M059J (cell line): ENCODE data around the gene PKN2. TPM values are rescaled to one million over a fixed set of nuclear protein-coding genes. Genes with fewer than 3 reads are reported as not detected.
"Not testable (repeated sequence)": the region's sequence is repeated elsewhere in the genome, so short reads cannot be mapped to it uniquely, and the experiment has no call there.

Source experiments
- DNase-seq: peaks from one replicate; pipeline ENCODE4 v3.0.0-alpha.2; 2012; ENCODE audit warnings: low read depth
- total RNA-seq: library from RNA; depleted of rRNA; stranded (reverse); fragments of >200 nt; shearing (Covaris generic); gene quantifications from 2 replicates; pipeline ENCODE4 v1.2.3, GENCODE V29; 2014; rRNA removed

The PKN2 gene
- total RNA-seq, 1 experiment from 2014 or later = 30.7 TPM

DNA sequence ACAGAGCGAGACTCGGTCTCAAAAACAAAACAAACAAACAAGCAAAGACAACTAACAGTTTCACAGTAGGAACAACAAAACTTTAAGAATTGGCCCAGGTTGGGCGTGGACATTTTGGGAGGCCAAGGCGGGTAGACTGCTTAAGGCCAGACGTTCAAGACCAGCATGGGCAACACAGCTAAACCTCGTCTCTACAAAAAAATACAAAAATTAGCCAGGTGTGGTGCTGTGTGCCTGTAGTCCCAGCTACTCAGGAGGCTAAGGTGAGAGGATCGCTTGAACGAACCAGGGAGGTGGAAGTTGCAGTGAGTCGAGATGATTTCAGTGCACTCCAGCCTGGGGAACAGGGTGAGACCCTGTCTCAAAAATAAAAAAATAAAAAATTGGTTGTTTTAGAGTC is 193.8 kb downstream of the PKN2 start:
- DNase-seq = no peak

DNA sequence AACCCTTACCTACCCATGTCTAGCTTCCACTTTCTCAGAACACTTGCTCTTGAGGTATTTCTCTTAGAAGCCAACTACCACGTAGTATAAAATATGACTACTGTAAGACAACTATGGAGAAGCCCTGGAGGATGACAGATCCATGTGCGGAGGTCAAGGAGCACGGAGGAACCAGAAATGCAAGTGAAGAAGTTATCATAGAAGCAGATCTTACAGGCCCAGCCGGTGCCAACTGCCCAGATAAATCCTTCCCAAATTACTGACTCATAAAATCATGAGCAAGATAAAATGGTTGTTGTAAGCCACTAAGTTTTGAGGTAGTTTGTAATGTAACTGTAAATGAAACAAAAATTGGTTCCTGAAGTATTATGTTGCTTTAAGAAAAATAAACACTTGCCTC is 194.7 kb downstream of the PKN2 start:
- DNase-seq = peak; percentile 7

DNA sequence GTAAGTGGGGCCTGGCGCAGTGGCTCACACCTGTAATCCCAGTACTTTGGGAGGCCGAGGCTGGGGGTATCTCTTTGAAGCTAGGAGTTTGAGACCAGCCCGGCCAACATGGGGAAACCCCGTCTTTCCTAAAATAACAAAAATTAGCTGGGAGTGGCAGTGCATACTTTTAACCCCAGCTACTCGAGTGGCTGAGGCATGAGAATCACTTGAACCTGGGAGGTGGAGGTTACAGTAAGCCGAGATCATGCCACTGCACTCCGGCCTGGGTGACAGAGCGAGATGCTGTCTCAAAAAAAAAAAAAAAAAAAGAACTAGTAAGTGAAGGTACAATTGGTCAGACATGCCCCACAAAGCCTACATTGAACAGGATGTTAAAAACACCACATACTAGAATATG is 196.6 kb downstream of the PKN2 start:
- not testable (repeated sequence) for DNase-seq

DNA sequence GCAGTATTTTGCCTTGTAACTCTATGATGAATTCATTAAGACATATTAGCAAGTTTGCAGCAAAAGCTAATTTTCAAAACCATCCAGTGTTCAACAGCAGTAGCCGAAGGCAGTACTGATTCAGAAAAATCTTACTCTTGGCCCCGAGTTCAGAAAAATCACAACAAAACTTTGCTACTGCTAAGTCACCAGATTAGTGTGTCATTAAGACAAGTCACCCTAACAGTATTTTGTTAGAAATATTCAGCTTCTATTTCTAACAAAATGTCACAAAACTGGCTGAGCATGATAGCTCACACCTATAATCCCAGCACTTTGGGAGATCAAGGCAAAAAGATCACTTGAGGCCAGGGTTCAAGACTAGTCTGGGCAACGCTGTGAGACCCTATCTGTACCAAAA is 199.1 kb downstream of the PKN2 start:
- DNase-seq = no peak

Other genes with a start within 250 kb of the PKN2 start
- 51.2 and 53.3 TPM in 2 replicates for gene GTF2B, start 207.3 kb downstream of the PKN2 start, total RNA-seq